ENCODE results near the gene EED.
"Not testable (repeated sequence)": the region's sequence is repeated elsewhere in the genome, so short reads cannot be mapped to it uniquely, and the experiment has no call there.

The EED gene

DNA sequence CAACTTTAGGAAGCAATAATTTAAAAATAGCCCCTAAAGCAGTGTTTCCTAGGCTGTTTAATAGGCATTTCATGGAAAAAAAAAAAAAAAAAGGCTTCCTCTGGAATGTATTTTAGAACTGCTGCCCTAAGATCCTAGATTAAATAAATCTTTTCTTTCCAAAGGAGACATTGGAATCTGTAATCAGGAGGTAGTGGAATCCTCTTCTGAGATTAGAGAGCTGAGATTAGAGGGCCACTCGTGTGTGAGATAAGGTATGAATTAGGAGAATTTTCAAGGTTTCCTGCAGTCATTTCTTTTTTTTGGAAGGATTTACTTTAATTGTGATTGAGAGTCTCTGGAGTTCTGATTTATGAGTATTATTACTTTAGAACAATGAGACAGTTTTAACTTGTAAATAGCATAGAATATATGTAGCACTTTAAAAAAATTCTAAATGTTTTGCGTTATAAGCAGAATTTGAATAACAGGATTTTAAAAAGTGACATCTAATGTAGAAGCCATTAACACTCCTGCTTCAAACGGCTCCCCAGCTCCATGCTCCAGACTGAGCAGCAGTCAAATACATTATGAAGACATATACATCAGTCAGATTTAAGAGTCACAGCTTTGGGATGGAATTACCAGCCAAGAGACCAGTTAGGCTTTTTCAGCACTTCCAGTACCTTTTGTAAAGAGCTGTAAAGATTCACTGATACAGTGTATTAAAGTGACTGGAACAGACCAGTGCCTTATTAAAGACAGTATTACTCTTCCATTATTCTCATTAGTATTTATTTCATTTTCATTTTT, 5.0 kb downstream of the EED start:
- no peak for DNase-seq (ENCODE audit: low read depth, low spot score)

- DNase-seq (ENCODE audit: low read depth, low spot score), result no peak
These were observed 6.8 kb downstream of the EED start for GRCh38 chr11:86251345-86251744.

DNA sequence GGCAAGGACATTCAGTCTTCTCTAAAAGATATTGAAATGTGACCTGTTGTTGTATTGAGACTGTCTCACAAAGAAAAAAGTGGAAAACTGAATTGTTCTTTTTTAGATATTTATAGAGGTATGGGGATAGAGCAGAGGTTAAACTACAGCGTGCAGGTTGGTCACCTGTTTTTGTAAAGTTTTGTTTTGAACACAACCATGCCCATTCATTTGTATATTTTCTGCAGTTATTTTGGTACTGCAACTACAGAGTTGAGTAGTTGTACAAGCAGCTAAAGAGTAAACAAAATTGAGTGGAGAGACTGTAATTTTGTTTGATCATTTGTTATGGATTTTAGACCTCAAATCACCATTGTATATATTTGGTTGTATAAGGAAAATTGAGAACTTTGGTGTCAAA, 11.3 kb downstream of the EED start:
- DNase-seq (ENCODE audit: low read depth, low spot score), result no peak

GRCh38 chr11:86256608-86257007, 12.1 kb downstream of the EED start:
- DNase-seq (ENCODE audit: low read depth, low spot score), result no peak

DNA sequence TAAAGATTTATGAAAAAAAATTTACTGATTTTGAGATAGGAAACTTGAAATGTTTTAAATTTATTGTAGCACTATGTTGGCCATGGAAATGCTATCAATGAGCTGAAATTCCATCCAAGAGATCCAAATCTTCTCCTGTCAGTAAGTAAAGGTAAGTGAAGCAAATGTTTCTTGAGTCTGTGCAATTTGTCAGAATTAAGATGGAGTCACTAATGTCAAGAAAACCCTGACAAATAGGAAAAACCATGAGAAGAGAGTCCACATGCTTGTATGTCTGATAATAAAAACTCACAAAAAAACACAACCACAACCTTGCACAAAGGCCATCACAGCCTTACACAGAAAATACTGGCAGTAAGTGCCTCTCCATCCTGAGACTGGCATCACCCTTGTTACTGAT, 12.9 kb downstream of the EED start:
- no peak for DNase-seq (ENCODE audit: low read depth, low spot score)

DNA sequence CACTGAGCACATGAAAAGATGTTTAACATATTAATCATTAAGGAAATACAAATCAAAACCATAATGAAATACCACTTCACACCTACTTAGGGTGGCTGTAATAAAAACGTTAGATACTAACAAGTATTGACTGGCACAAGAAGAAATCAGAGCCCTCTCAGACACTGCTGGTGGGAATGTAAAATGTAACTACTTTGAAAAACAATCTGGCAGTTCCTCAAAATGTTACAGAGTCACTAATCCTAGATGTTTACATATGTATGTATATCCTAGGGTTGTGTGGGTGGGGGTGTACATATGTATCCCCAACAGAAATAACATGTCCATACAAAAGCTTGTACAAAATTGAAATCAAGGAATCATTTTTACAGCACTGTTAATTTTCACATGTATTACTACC, 15.2 kb downstream of the EED start:
- DNase-seq (ENCODE audit: low read depth, low spot score), result no peak

GRCh38 chr11:86261328-86261727, 16.8 kb downstream of the EED start:
- no peak for DNase-seq (ENCODE audit: low read depth, low spot score)

DNA sequence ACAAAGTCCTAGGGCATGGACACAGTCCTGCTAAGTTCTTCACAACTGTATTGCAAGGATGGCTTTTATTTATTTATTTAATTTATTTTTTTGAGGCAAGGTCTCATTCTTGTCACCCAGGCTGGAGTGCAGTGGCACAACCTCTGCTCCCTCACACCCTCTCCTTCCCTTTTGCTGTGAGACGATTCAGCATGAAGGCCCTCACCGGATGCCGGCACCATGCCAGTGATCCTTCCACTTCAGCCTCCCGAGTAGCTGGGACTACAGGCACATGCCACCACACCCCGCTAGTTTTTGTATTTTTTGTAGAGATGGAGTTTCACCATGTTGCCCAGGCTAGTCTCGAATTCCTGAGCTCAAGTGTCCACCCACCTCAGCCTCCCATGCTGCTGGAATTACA, 17.8 kb downstream of the EED start:
- DNase-seq (ENCODE audit: low read depth, low spot score), result no peak

DNA sequence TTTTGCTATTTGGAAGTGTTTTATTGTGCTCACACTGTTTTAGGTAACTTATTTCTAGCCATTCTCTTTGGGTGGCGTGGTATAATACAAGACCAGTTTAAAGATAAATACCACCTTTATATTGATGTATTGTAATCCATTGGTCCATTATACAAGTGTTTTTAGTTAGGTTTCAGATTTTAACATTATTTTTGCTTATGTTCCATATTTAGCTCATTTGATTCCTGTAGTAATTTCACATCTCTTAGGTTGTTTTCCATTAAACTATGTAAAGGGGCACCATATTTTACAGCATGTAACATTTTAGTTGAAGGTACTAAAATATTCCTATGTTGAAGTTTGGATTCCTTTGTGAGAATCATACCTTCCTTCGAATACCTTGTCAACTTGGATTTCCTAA, 20.1 kb downstream of the EED start:
- no peak for DNase-seq (ENCODE audit: low read depth, low spot score)

- DNase-seq (ENCODE audit: low read depth, low spot score), result no peak
These were observed 20.6 kb downstream of the EED start for GRCh38 chr11:86265194-86265593.

DNA sequence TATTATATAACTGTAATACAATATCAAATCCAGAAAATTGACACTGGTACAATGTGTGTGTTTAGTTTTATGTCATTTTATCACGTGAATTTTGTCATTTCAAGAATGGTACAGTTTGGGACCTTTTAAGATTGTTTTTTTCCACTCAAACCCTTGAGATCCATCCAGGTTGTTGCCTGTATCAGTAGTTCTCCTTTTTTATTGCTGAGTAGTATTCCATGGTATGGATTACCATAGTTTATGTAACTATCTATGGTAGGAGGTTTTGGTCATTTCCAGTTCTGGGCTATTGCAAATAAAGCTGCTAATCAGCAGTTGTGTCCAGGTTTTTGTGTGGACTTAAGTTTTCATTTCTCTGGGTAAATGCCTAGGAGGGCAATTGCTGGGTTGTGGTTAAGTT, 25.1 kb downstream of the EED start:
- DNase-seq (ENCODE audit: low read depth, low spot score), result no peak

- DNase-seq (ENCODE audit: low read depth, low spot score), result no peak
These were observed 29.9 kb downstream of the EED start for GRCh38 chr11:86274503-86274902.

- DNase-seq (ENCODE audit: low read depth, low spot score), result no peak
These were observed 30.4 kb downstream of the EED start for GRCh38 chr11:86274999-86275398.

DNA sequence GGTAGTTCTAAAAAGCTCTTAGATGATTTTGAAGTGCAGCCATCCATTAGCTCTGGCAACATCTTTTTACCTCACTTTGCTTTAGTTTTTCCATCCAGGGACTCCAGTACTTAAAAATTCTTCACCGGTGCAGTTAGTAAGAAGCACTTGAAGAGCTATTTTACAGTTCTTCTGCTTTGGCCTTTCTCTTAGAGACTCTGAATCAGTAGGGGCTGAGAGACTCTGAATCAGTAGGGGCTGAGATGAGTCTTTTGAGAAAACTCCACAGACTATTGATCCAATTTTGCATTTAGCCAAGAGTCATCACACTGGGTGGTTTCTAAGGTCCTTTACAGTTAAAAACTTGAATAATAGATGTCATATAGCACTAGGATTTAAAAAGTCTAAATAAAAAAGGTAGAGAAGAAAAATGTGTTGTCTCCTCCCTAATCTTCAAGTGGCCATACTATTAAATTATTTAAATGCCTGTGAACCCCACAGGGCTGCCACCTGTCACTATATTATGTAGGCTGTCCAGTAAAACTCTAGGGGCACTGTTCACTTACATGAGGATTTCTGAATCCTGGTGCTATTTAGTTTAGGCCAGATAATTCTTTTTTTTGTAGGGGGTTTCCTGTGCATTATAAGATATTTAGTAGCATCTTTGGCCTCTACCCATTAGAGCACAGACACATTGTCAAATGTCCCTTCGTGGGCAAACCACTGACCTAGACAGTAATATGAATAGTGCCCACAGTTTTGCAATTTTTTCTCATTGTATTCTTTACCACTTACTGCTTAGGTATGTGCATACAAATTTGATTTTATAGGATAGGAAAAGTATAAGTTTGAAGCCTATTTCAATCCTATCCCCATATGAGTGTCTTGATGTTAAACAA, 31.2 kb downstream of the EED start:
- DNase-seq (ENCODE audit: low read depth, low spot score), result no peak

GRCh38 chr11:86277741-86278140, 33.2 kb downstream of the EED start:
- DNase-seq (ENCODE audit: low read depth, low spot score), result no peak

GRCh38 chr11:86278226-86278625, 33.7 kb downstream of the EED start:
- DNase-seq (ENCODE audit: low read depth, low spot score), result no peak

DNA sequence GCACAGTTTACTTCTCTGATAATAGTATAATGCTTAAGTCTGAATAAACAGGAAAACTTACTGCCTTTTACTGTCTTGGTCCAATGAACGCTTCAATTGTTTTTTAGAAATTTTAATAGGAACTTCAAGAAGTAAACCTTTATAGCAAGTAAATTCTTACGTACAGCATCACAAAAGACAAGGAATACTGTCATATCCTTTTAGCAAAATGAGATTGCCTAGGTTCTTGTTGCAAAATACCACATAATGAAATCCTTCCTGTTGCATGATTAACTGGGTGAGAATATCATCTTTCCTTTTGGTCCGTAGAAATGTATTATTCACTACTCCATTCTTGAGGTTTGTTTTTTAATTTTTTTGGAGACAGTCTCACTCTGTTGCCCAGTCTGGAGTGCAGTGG, 35.2 kb downstream of the EED start:
- no peak for DNase-seq (ENCODE audit: low read depth, low spot score)

DNA sequence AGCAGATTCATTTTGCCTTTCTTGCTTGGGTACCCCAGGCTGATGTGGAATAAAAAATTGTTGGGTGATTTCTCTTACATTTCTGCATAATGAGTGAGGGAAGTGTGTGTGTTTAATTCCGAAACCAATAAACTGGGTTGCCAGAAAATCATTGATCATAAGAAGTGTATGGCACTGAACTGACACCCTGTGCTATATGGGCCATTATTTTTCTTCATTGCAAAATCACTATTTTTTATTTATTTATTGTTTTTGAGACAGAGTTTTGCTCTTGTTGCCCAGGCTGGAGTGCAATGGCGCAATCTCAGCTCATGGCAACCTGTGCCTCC, 42.9 kb downstream of the EED start:
- no peak for DNase-seq (ENCODE audit: low read depth, low spot score)

DNA sequence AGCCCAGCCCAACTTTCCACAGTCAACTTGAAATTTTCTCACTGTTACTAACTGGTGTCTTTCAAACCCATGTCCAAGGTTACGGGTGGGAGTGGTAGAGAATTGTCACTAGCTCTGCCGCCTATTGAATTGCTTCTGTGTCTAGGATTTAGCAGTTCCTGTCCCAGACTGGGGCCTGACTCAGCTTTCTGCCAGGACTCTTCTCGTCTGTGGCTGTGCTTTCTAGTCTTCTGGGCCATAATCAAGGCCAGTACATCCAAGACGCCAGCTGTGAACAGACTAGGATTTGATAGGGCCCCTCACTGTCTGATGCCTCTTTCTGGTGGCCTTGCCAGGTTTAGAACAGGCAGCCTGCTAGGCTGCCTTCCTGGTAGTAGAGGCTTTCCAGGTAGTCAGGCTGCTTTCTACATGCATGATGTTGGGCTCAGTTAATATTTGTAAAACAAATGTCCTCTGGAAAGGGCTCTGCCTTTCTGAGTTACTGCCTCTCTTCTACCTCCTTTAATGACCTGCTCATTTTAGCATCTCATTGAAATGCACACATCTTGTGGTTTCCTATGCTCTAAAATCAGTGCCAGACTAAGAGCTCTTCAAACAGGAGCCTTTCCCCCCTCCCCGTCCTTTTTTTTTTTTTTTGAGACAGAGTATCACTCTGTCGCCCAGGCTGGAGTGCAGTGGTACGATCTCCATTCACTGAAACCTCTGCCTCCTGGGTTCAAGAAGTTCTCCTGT, 44.4 kb downstream of the EED start:
- peak; percentile 20 for DNase-seq (ENCODE audit: low read depth, low spot score)

GRCh38 chr11:86289508-86290280, 45.1 kb downstream of the EED start:
- DNase-seq (ENCODE audit: low read depth, low spot score), result not testable (repeated sequence)

- DNase-seq (ENCODE audit: low read depth, low spot score), result peak; percentile 78
These were observed 47.1 kb downstream of the EED start for GRCh38 chr11:86291466-86292262.

Measured in astrocyte of the hippocampus (primary cell).